A673 (cell line): ENCODE data around the gene SP2. TPM values are rescaled to one million over a fixed set of nuclear protein-coding genes. Genes with fewer than 3 reads are reported as not detected.

Source experiments
- BruUV-seq: library from RNA; stranded (reverse); fragments of 400-500 nt; replicated peaks from 2 replicates; lab custom pipeline; 2021; lab: Mats Ljungman, UMichigan
- CTCF ChIA-PET: fragments of 300-600 bp; sonication (Branson Sonifier 250); formaldehyde crosslinking; loops from one replicate; lab custom pipeline; 2022; ENCODE audit warnings: antibody characterized with exemption; lab: Charles Lee
- POLR2A ChIA-PET: fragments of 300-600 bp; sonication (Branson Sonifier 250); formaldehyde crosslinking; loops from one replicate; lab custom pipeline; 2022; ENCODE audit warnings: antibody characterized with exemption; ENCODE audit not compliant: low non-redundant PET; lab: Charles Lee
- DNase-seq: peaks from one replicate; pipeline ENCODE4 v3.0.0-alpha.2; 2015; ENCODE audit warnings: low spot score
- H3K27ac ChIP-seq: fragments of 200-600 bp; sonication (generic); 2 replicates; pipeline ENCODE4 v1.5.1; 2016; ENCODE audit warnings: mixed run types, low read depth, mild to moderate bottlenecking, mixed read lengths, antibody characterized with exemption, low read length; ENCODE audit not compliant: poor library complexity, severe bottlenecking
- H3K27me3 ChIP-seq: fragments of 200-600 bp; sonication (generic); replicated peaks from 2 replicates; pipeline ENCODE4 v1.6.1; 2017; ENCODE audit warnings: mixed run types, low read depth, mild to moderate bottlenecking, mixed read lengths, antibody characterized with exemption, low read length; ENCODE audit not compliant: insufficient read depth, poor library complexity
- H3K36me3 ChIP-seq: fragments of 200-600 bp; sonication (generic); 2 replicates; pipeline ENCODE4 v1.6.1; 2016; ENCODE audit warnings: mixed run types, mild to moderate bottlenecking, mixed read lengths, antibody characterized with exemption, low read length; ENCODE audit not compliant: insufficient read depth, poor library complexity, severe bottlenecking
- H3K4me1 ChIP-seq: fragments of 200-600 bp; sonication (generic); 2 replicates; pipeline ENCODE4 v1.6.1; 2017; ENCODE audit warnings: mixed run types, mild to moderate bottlenecking, mixed read lengths, antibody characterized with exemption, low read length; ENCODE audit not compliant: insufficient read depth, poor library complexity, severe bottlenecking
- H3K4me3 ChIP-seq: fragments of 200-600 bp; sonication (generic); 2 replicates; pipeline ENCODE4 v1.5.1; 2016; ENCODE audit warnings: low read depth, mixed run types, mild to moderate bottlenecking, mixed read lengths, low read length; ENCODE audit not compliant: poor library complexity, severe bottlenecking
- H3K9me3 ChIP-seq: fragments of 200-600 bp; sonication (generic); 2 replicates; pipeline ENCODE4 v1.6.1; 2016; ENCODE audit warnings: mixed run types, low read depth, mild to moderate bottlenecking, mixed read lengths, antibody characterized with exemption, low read length; ENCODE audit not compliant: poor library complexity, severe bottlenecking
- EZH2 ChIP-seq: fragments of 200-600 bp; sonication (generic); IDR thresholded peaks from 2 replicates; pipeline ENCODE4 v1.6.1; 2017; ENCODE audit warnings: borderline replicate concordance, low read depth, mild to moderate bottlenecking, mixed read lengths, antibody characterized with exemption, low read length; ENCODE audit not compliant: poor library complexity, severe bottlenecking
- intact Hi-C: fragments of 100-400 bp; cut with micrococcal nuclease; formaldehyde crosslinking; loops from one replicate; pipeline ENCODE4 v1.10.0; 2022; ENCODE audit not compliant: unreplicated experiment
- total RNA-seq: library from RNA; stranded (reverse); gene quantifications from 2 replicates; pipeline ENCODE4 v1.2.3, GENCODE V29; 2021
- TF ChIP-seq, protein P1 (sequence below): fragments of 300-800, 200-600 bp; sonication (generic); conservative IDR thresholded peaks from 2 replicates; pipeline ENCODE4 v1.5.1; 2017; ENCODE audit warnings: low read depth, mild to moderate bottlenecking, antibody characterized with exemption, low read length, moderate library complexity, mixed read lengths

Gene SP2
- total RNA-seq, 1 experiment from 2014 or later, result 19.5 TPM

DNA sequence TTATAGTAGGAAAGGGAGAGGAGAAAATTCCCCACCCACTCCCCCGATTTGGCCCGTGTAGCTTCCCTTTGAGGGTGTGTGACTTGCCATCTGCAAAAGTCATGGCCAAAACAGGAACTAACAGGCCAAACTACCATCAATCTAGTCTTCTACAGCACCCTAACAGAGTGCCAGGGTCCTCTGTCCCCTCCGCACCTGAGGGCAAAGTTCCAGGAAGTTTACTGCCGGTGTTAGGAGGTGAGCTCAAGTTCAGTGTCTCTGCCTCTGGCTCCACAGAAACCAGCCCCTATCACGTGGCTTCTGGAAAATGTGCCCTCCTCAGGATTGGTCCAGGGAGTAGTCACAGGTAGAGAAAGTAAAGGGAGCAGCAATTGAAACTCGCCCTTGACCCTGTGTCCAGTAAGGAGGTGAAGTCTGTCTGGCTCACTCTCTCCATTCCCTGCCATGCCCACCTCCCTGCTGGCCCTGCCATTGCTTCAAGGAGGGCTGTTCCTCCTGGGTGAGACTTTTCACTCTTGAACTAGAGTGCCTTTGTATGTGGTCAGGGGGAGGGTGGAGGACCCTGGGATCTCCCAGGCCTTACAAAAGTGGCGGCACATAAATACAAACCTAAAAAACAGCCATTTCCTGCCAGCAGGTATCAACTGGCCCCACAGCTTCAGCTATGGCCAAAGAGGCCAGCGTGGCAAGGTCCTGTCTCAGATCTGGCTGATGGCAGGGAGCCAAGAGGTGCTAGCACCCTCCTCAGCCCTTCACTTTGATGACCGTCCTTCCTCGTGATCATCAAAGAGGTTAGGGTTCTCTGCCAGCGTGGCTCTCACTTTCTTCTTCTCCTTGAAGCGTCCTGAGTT is 56.4 kb downstream of the SP2 start:
- POLR2A ChIA-PET, result no interaction called here
- TF ChIP-seq, protein P1, sequence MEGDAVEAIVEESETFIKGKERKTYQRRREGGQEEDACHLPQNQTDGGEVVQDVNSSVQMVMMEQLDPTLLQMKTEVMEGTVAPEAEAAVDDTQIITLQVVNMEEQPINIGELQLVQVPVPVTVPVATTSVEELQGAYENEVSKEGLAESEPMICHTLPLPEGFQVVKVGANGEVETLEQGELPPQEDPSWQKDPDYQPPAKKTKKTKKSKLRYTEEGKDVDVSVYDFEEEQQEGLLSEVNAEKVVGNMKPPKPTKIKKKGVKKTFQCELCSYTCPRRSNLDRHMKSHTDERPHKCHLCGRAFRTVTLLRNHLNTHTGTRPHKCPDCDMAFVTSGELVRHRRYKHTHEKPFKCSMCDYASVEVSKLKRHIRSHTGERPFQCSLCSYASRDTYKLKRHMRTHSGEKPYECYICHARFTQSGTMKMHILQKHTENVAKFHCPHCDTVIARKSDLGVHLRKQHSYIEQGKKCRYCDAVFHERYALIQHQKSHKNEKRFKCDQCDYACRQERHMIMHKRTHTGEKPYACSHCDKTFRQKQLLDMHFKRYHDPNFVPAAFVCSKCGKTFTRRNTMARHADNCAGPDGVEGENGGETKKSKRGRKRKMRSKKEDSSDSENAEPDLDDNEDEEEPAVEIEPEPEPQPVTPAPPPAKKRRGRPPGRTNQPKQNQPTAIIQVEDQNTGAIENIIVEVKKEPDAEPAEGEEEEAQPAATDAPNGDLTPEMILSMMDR, result no peak
- no peak for TF ChIP-seq EZH2
- no peak overlapping the region for H3K27ac ChIP-seq
- H3K27me3 ChIP-seq, result no peaks in the 10 kb centered on the region
- H3K36me3 ChIP-seq, result no peaks in the 10 kb centered on the region
- CTCF ChIA-PET, result interaction anchor here (0.5 kb wide), 1 partner anchor 667 kb away, joined by 3 read pairs; no protein-coding TSS in a partner anchor
- intact Hi-C loops, result no loop called here
- H3K4me1 ChIP-seq, result peaks cover 11% of the 10 kb centered on the region
- no TSS peak for BruUV-seq
- no peak for DNase-seq
- no peak overlapping the region for H3K4me3 ChIP-seq
- no peaks in the 10 kb centered on the region for H3K9me3 ChIP-seq

DNA sequence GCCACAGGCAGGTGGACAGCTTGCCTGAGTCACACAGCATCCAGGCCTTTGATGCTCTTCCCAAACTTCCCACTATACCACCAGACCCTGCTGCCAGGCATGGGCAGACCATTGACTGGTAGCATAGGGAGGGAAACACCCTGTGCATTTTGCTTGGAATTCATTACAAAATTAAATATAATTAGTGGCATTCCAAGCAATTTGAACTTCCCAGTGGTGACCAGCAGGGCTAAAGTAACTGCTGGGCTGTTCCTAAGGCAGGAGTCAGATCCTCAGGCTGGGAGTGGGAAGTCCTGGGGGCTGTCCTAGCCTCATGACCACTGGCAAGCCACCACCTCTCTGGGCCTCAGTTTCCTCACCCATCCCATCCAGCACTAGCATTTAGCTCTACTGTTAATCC is 57.9 kb downstream of the SP2 start:
- H3K27ac ChIP-seq, result no peak overlapping the region
- CTCF ChIA-PET, result interaction anchor here (0.5 to 1.9 kb wide), 2 partner anchors 40 to 64 kb away, joined by 5 to 6 read pairs; no protein-coding TSS in a partner anchor
- no TSS peak for BruUV-seq
- POLR2A ChIA-PET, result no interaction called here
- H3K36me3 ChIP-seq, result no peaks in the 10 kb centered on the region
- intact Hi-C loops, result no loop called here
- H3K4me3 ChIP-seq, result no peak overlapping the region
- TF ChIP-seq EZH2, result no peak
- TF ChIP-seq, protein P1, result no peak
- peaks cover 18% of the 10 kb centered on the region for H3K4me1 ChIP-seq
- no peaks in the 10 kb centered on the region for H3K9me3 ChIP-seq
- no peaks in the 10 kb centered on the region for H3K27me3 ChIP-seq
- DNase-seq, result no peak

DNA sequence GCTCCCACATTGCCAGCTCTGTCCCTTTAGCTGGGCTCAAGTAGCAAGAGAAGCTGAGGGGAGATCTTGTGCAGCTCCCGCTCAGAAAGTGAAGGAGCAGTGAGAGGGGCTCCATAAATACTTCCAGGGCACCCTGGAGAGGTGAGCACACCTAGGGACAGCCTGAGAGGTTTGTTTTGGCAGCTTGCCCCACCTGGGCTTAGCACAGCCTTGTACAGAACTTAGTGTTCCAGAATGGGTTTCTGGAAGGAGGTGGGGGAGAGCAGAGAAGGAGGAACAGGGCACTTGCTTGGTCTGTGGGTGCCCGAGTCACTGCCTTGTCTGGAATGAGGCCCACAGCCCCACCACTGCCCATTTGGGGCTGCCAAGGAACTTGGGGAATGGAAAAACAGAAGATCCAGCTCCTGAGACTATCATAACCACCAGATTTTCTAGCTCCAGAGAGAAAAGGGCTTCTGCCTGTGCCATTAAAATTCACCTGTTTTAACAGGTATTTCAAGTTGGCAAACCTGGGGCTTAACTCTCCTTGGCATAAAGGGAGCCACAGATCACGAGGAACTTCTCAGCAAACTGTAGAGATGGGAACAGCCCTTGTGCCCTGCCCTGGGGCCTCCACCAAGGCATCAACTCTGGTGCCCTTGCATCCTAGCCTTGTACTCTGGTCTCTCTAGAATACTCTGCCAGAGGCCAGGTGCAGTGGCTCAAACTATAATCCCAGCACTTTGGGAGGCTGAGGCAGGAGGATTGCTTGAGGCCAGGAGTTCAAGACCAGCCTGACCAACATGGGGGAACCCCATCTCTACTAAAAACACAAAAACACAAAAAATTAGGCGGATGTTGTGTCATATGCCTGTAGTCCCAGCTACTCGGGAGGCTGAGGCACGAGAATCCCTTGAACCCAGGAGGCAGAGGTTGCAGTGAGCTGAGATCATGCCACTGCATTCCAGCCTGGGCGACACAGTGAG is 59.7 kb downstream of the SP2 start:
- CTCF ChIA-PET, result interaction anchor here (0.6 to 1.9 kb wide), 3 partner anchors 9 to 20 kb away, joined by 3 to 7 read pairs (median 5); no protein-coding TSS in a partner anchor
- intact Hi-C loops, result no loop called here
- BruUV-seq, result no TSS peak
- no peaks in the 10 kb centered on the region for H3K27me3 ChIP-seq
- DNase-seq, result no peak
- H3K9me3 ChIP-seq, result no peaks in the 10 kb centered on the region
- H3K4me1 ChIP-seq, result peaks cover 13% of the 10 kb centered on the region
- no peak overlapping the region for H3K27ac ChIP-seq
- TF ChIP-seq EZH2, result no peak
- TF ChIP-seq, protein P1, result no peak
- POLR2A ChIA-PET, result no interaction called here
- no peaks in the 10 kb centered on the region for H3K36me3 ChIP-seq
- H3K4me3 ChIP-seq, result no peak overlapping the region
